GM08714 (cell line): Measurements from ENCODE around the gene NMNAT2.

Experiments
- H3K4me3 ChIP-seq: fragments of 200-500 bp; sonication (Bioruptor generic); 2 replicates; pipeline ENCODE4 v1.5.1; 2014; ENCODE audit warnings: mild to moderate bottlenecking, low read length, inconsistent platforms
- ZNF274 ChIP-seq: IDR thresholded peaks from 2 replicates; pipeline ENCODE4 v1.6.1; 2012; ENCODE audit warnings: mild to moderate bottlenecking, low read depth, low read length

NMNAT2 gene

GRCh38 chr1:183234660-183235476 lies 183.3 kb downstream of the NMNAT2 start:
- TF ChIP-seq ZNF274, result no peak
- H3K4me3 ChIP-seq, result no peak overlapping the region

- TF ChIP-seq ZNF274, result no peak
These were observed 185.1 kb downstream of the NMNAT2 start for GRCh38 chr1:183233113-183233512.

GRCh38 chr1:183231545-183231944 lies 186.6 kb downstream of the NMNAT2 start:
- H3K4me3 ChIP-seq, result no peak overlapping the region
- no peak for TF ChIP-seq ZNF274

More at GRCh38 chr1:183233113-183233512, 185.1 kb downstream of the NMNAT2 start:
- no peak overlapping the region for H3K4me3 ChIP-seq

GRCh38 chr1:183230413-183230812 lies 187.8 kb downstream of the NMNAT2 start:
- TF ChIP-seq ZNF274, result no peak
- H3K4me3 ChIP-seq, result no peak overlapping the region

GRCh38 chr1:183228347-183229220 lies 189.6 kb downstream of the NMNAT2 start:
- no peak overlapping the region for H3K4me3 ChIP-seq
- TF ChIP-seq ZNF274, result no peak

- TF ChIP-seq ZNF274, result no peak
- no peak overlapping the region for H3K4me3 ChIP-seq
These were observed 190.5 kb downstream of the NMNAT2 start for GRCh38 chr1:183227422-183228346.

GRCh38 chr1:183226963-183227362 lies 191.2 kb downstream of the NMNAT2 start:
- no peak for TF ChIP-seq ZNF274

GRCh38 chr1:183226361-183226760 lies 191.8 kb downstream of the NMNAT2 start:
- no peak overlapping the region for H3K4me3 ChIP-seq
- TF ChIP-seq ZNF274, result no peak

More at GRCh38 chr1:183226963-183227362, 191.2 kb downstream of the NMNAT2 start:
- H3K4me3 ChIP-seq, result no peak overlapping the region

GRCh38 chr1:183223467-183223866 lies 194.7 kb downstream of the NMNAT2 start:
- no peak overlapping the region for H3K4me3 ChIP-seq

GRCh38 chr1:183222909-183223308 lies 195.3 kb downstream of the NMNAT2 start:
- H3K4me3 ChIP-seq, result no peak overlapping the region
- no peak for TF ChIP-seq ZNF274

More at GRCh38 chr1:183223467-183223866, 194.7 kb downstream of the NMNAT2 start:
- TF ChIP-seq ZNF274, result no peak

GRCh38 chr1:183219616-183220009 lies 198.6 kb downstream of the NMNAT2 start:
- no peak for TF ChIP-seq ZNF274
- H3K4me3 ChIP-seq, result no peak overlapping the region

GRCh38 chr1:183218971-183219615 lies 199.1 kb downstream of the NMNAT2 start:
- no peak overlapping the region for H3K4me3 ChIP-seq
- TF ChIP-seq ZNF274, result no peak

GRCh38 chr1:183218027-183218618 lies 200.1 kb downstream of the NMNAT2 start:
- no peak overlapping the region for H3K4me3 ChIP-seq
- TF ChIP-seq ZNF274, result no peak
